ENCODE data around the gene MATCAP1.

Gene MATCAP1

GRCh38 chr16:67157892-67158635 lies 25.7 kb downstream of the MATCAP1 start:
- DNase-seq (ENCODE audit: low read depth in 2 of 2), result no peak

GRCh38 chr16:67157106-67157748 lies 26.5 kb downstream of the MATCAP1 start:
- no peak for DNase-seq (ENCODE audit: low read depth in 2 of 2)

GRCh38 chr16:67156143-67156844 lies 27.5 kb downstream of the MATCAP1 start:
- DNase-seq (ENCODE audit: low read depth in 2 of 2), result no peak

- no peak for DNase-seq (ENCODE audit: low read depth in 2 of 2)
These were observed 28.2 kb downstream of the MATCAP1 start for GRCh38 chr16:67155295-67156142.

GRCh38 chr16:67154578-67155294 lies 29.0 kb downstream of the MATCAP1 start:
- DNase-seq (ENCODE audit: low read depth in 2 of 2), result no peak

- DNase-seq (ENCODE audit: low read depth in 2 of 2), result no peak
These were observed 32.2 kb downstream of the MATCAP1 start for GRCh38 chr16:67151431-67152097.

- no peak for DNase-seq (ENCODE audit: low read depth in 2 of 2)
These were observed 32.8 kb downstream of the MATCAP1 start, which contains the start of gene B3GNT9 for GRCh38 chr16:67150833-67151396. Gene B3GNT9 (minus strand): TSS chr16:67150998. CDS start chr16:67150485, 513 bp downstream.

GRCh38 chr16:67150047-67150832 lies 33.5 kb downstream of the MATCAP1 start:
- no peak for DNase-seq (ENCODE audit: low read depth in 2 of 2)

GRCh38 chr16:67149276-67150046 lies 34.3 kb downstream of the MATCAP1 start:
- no peak for DNase-seq (ENCODE audit: low read depth in 2 of 2)

- no peak for DNase-seq (ENCODE audit: low read depth in 2 of 2)
These were observed 35.0 kb downstream of the MATCAP1 start for GRCh38 chr16:67148656-67149275.

- DNase-seq (ENCODE audit: low read depth in 2 of 2), result no peak
These were observed 35.5 kb downstream of the MATCAP1 start for GRCh38 chr16:67148221-67148620.

- DNase-seq (ENCODE audit: low read depth in 2 of 2), result no peak
These were observed 36.2 kb downstream of the MATCAP1 start for GRCh38 chr16:67147437-67148140.

- no peak for DNase-seq (ENCODE audit: low read depth in 2 of 2)
These were observed 37.0 kb downstream of the MATCAP1 start for GRCh38 chr16:67146523-67147357.

GRCh38 chr16:67145746-67146145 lies 38.0 kb downstream of the MATCAP1 start:
- no peak for DNase-seq (ENCODE audit: low read depth in 2 of 2)

- no peak for DNase-seq (ENCODE audit: low read depth in 2 of 2)
These were observed 38.8 kb downstream of the MATCAP1 start for GRCh38 chr16:67144943-67145342.

GRCh38 chr16:67142342-67142741 lies 41.4 kb downstream of the MATCAP1 start:
- DNase-seq (ENCODE audit: low read depth in 2 of 2), result no peak

GRCh38 chr16:67141391-67141790 lies 42.4 kb downstream of the MATCAP1 start:
- DNase-seq (ENCODE audit: low read depth in 2 of 2), result no peak

Data from fibroblast of skin of left quadriceps (primary cell).